GM21423 (cell line): ENCODE results near the gene NUP88.

Experiments
- ATAC-seq: cut with Tn5 transposase; IDR thresholded peaks from one replicate; pipeline ENCODE4 v1.9.1; 2021; ENCODE audit warnings: mild to moderate bottlenecking, moderate library complexity; ENCODE audit not compliant: unreplicated experiment

The NUP88 gene

GRCh38 chr17:5361426-5361825 is 58.0 kb downstream of the NUP88 start:
- ATAC-seq: no peak

- no peak for ATAC-seq
These were observed 63.9 kb downstream of the NUP88 start for GRCh38 chr17:5355421-5356129.

- ATAC-seq: no peak
These were observed 64.5 kb downstream of the NUP88 start for GRCh38 chr17:5354886-5355415.

- ATAC-seq: no peak
These were observed 65.2 kb downstream of the NUP88 start for GRCh38 chr17:5354310-5354709.

GRCh38 chr17:5352681-5353289 is 66.7 kb downstream of the NUP88 start:
- ATAC-seq: no peak

- no peak for ATAC-seq
These were observed 74.5 kb downstream of the NUP88 start for GRCh38 chr17:5344914-5345313.
